Vagina (tissue), 2 donors: ENCODE measurements around the gene ICAM5. TPM values are rescaled to one million over a fixed set of nuclear protein-coding genes. Genes with fewer than 3 reads are reported as not detected.

Experiments
- DNase-seq, 2 donors: peaks; one replicate each; pipeline ENCODE4 v3.0.0-alpha.2; 2017; ENCODE audit errors: extremely low spot score in 2 of 2
- H3K27ac ChIP-seq: fragments of 200-600 bp; sonication (generic); one replicate; pipeline ENCODE4 v1.5.1; 2019
- H3K27me3 ChIP-seq: fragments of 200-600 bp; sonication (generic); one replicate; pipeline ENCODE4 v1.5.1; 2019
- H3K36me3 ChIP-seq, 2 donors: fragments of 200-600 bp; sonication (generic); one replicate each; pipeline ENCODE4 v1.5.1; 2017 to 2019
- H3K4me1 ChIP-seq: fragments of 200-600 bp; sonication (generic); one replicate; pipeline ENCODE4 v1.5.1; 2019
- H3K4me3 ChIP-seq, 2 donors: fragments of 200-600 bp; sonication (generic); 1 replicate in 1 of 2; 2 replicates in 1 of 2; pipeline ENCODE4 v1.5.1; 2016 to 2019
- H3K9me3 ChIP-seq: fragments of 200-600 bp; sonication (generic); one replicate; pipeline ENCODE4 v1.5.1; 2019
- CTCF ChIP-seq, 3 experiments: fragments of 450-650 bp in 2 of 3; fragments of 200-600 bp in 1 of 3; sonication (generic) in 1 of 3; IDR thresholded peaks; one replicate each; pipeline ENCODE4 v1.5.1; 2017 to 2019; ENCODE audit warnings: antibody characterized with exemption in 3 of 3, mild to moderate bottlenecking in 2 of 3, moderate library complexity in 2 of 3
- POLR2A ChIP-seq, 2 donors: fragments of 450-650 bp; IDR thresholded peaks; one replicate each; pipeline ENCODE4 v1.6.1; 2017; ENCODE audit warnings: antibody characterized with exemption in 2 of 2, mild to moderate bottlenecking in 2 of 2, moderate library complexity in 2 of 2
- POLR2AphosphoS5 ChIP-seq, 2 donors: sonication (generic); formaldehyde crosslinking; IDR thresholded peaks; one replicate each; pipeline ENCODE4 v1.9.0; 2017; ENCODE audit warnings: antibody characterized with exemption in 2 of 2, mild to moderate bottlenecking in 2 of 2, low read depth in 1 of 2; ENCODE audit not compliant: insufficient read depth in 1 of 2
- intact Hi-C: fragments of 100-400 bp; cut with DNase I; formaldehyde crosslinking; loops from one replicate; pipeline ENCODE4 v1.15.1; 2023
- small RNA-seq: library from RNA; depleted of rRNA; stranded (forward); fragments of <200 nt; gene quantifications from one replicate; pipeline ENCODE3, GENCODE V24; 2016
- total RNA-seq: library from RNA; depleted of rRNA; stranded (reverse); fragments of >200 nt; gene quantifications from one replicate; pipeline ENCODE4 v1.2.3, GENCODE V29; 2016

ICAM5 gene
- total RNA-seq, 1 donor from 2014 or later = 2.0 TPM

DNA sequence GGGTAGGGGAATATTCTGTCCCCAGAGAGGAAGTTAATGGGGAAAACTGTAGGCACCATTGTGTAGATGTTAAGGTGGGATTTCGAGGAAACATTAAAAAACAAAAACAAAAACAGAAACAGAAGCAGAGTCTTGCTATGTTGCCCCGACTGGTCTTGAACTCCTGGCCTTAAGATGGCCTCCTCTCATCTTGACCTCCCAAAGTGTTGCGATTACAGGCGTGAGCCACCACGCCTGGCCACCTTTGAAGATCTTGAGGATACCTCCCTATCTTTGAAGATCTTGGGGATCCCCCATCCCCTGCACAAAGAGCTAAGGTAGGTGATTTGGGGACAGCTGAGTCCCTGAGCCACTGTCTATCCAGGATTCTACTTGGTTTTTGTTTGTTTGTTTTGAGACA, 50.2 kb downstream of the ICAM5 start:
- TF ChIP-seq POLR2A (IDR thresholded peaks at IDR 0.05) (no peak), CTCF (IDR thresholded peaks at IDR 0.05) (no peak), POLR2AphosphoS5 (IDR thresholded peaks at IDR 0.05; ENCODE audit: insufficient read depth in 1 of 2, low read depth in 1 of 2) (no peak)
- no peaks in the 10 kb centered on the region for H3K36me3 ChIP-seq
- no peaks in the 10 kb centered on the region for H3K4me1 ChIP-seq
- no peaks in the 10 kb centered on the region for H3K9me3 ChIP-seq
- DNase-seq = no peak
- no peak overlapping the region for H3K27ac ChIP-seq
- intact Hi-C loops = no loop called here
- no peaks in the 10 kb centered on the region for H3K27me3 ChIP-seq
- no peak overlapping the region for H3K4me3 ChIP-seq

- Histone ChIP-seq H3K4me1 (no peaks in the 10 kb centered on the region), H3K27me3 (no peaks in the 10 kb centered on the region), H3K4me3 (no peak overlapping the region), H3K36me3 (no peaks in the 10 kb centered on the region), H3K9me3 (no peaks in the 10 kb centered on the region), H3K27ac (no peak overlapping the region)
- DNase-seq = no peak
- TF ChIP-seq POLR2A (IDR thresholded peaks at IDR 0.05) (no peak), CTCF (IDR thresholded peaks at IDR 0.05) (no peak), POLR2AphosphoS5 (IDR thresholded peaks at IDR 0.05; ENCODE audit: insufficient read depth in 1 of 2, low read depth in 1 of 2) (no peak)
- intact Hi-C loops = no loop called here
These were observed 53.7 kb downstream of the ICAM5 start for GRCh38 chr19:10343495-10343894.

- intact Hi-C loops = no loop called here
- no peak overlapping the region for H3K4me3 ChIP-seq
These were observed 55.0 kb downstream of the ICAM5 start for GRCh38 chr19:10344780-10345179.

More at GRCh38 chr19:10344780-10345179, 55.0 kb downstream of the ICAM5 start:
- no peaks in the 10 kb centered on the region for H3K9me3 ChIP-seq
- DNase-seq = no peak
- H3K4me1 ChIP-seq = no peaks in the 10 kb centered on the region
- peaks cover 0 to 4% of the 10 kb centered on the region in 2 donors for H3K36me3 ChIP-seq
- TF ChIP-seq CTCF (IDR thresholded peaks at IDR 0.05) = no peak
- TF ChIP-seq POLR2AphosphoS5 (IDR thresholded peaks at IDR 0.05; ENCODE audit: insufficient read depth in 1 of 2, low read depth in 1 of 2) = no peak
- TF ChIP-seq POLR2A (IDR thresholded peaks at IDR 0.05) = no peak
- H3K27ac ChIP-seq = no peak overlapping the region
- no peaks in the 10 kb centered on the region for H3K27me3 ChIP-seq

Small RNA genes within 50 kb of the gene (small RNA-seq; reads per million reads assigned to genes)
- gene AC011511.1 = not detected
- gene AC011511.4 = not detected

Other genes with a start within 250 kb of the ICAM5 start
- 46.9 TPM for gene SHFL, start 203.6 kb upstream of the ICAM5 start, total RNA-seq
- gene ANGPTL6, start 187.3 kb upstream of the ICAM5 start, total RNA-seq = not detected
- 55.2 TPM for gene PPAN, start 183.6 kb upstream of the ICAM5 start, total RNA-seq
- 9.1 TPM for gene P2RY11, start 178.3 kb upstream of the ICAM5 start, total RNA-seq
- gene EIF3G, start 170.1 kb upstream of the ICAM5 start, total RNA-seq = 249 TPM
- 36.8 TPM for gene DNMT1, start 95.0 kb upstream of the ICAM5 start, total RNA-seq
- 28.2 TPM for gene S1PR2, start 58.6 kb upstream of the ICAM5 start, total RNA-seq
- gene MRPL4, start 37.7 kb upstream of the ICAM5 start, total RNA-seq = 55.0 TPM
- 22.3 TPM for gene ICAM1, start 18.8 kb upstream of the ICAM5 start, total RNA-seq
- not detected for gene ICAM4, start 3.0 kb upstream of the ICAM5 start, total RNA-seq
- gene ZGLP1, start 19.9 kb downstream of the ICAM5 start, total RNA-seq = 5.2 TPM
- gene FDX2, start 26.1 kb downstream of the ICAM5 start, total RNA-seq = 25.0 TPM
- 25.5 TPM for gene RAVER1, start 43.6 kb downstream of the ICAM5 start, total RNA-seq
- 7.9 TPM for gene ICAM3, start 49.7 kb downstream of the ICAM5 start, total RNA-seq
- 115 TPM for gene TYK2, start 90.6 kb downstream of the ICAM5 start, total RNA-seq
- gene CDC37, start 113.6 kb downstream of the ICAM5 start, total RNA-seq = 112 TPM
- gene PDE4A, start 130.6 kb downstream of the ICAM5 start, total RNA-seq = 16.7 TPM
- 53.5 TPM for gene KEAP1, start 213.4 kb downstream of the ICAM5 start, total RNA-seq
- 36.6 TPM for gene S1PR5, start 227.5 kb downstream of the ICAM5 start, total RNA-seq